RPMI8226 (cell line): ENCODE data around the gene CCDC102B.
"Not testable (repeated sequence)": the region's sequence is repeated elsewhere in the genome, so short reads cannot be mapped to it uniquely, and the experiment has no call there.

Experiments used
- DNase-seq: peaks from one replicate; pipeline ENCODE4 v3.0.0-alpha.2; 2015

Gene CCDC102B

GRCh38 chr18:68797871-68798270, at the start of gene CCDC102B:
Gene CCDC102B (plus strand): TSS chr18:68798080. CDS start chr18:68836764, 38,684 bp downstream.
- DNase-seq = no peak

DNA sequence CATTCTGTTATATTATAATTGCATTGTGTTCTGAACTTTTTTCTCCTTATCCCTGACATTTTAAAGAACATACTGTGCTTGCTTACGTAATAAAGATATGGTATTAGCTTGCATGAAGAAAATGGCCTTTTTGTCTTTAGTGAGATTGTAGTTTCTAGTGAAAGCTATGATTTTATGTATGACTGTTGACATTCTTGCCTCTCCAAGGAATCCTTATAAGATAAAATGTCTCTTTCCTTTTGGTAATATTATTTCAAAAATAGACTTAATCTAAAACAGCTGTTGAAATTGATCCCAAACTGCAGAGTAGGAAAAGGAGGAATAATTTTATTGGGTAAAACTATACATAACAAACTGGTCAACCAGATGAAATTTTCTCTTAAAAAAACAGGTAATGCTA, 40.8 kb upstream of the CCDC102B start:
- DNase-seq = no peak

GRCh38 chr18:68759308-68759707, 38.6 kb upstream of the CCDC102B start:
- DNase-seq = no peak

- no peak for DNase-seq
Measured at GRCh38 chr18:68763083-68763482, 34.8 kb upstream of the CCDC102B start.

GRCh38 chr18:68764016-68764415, 33.9 kb upstream of the CCDC102B start:
- no peak for DNase-seq

DNA sequence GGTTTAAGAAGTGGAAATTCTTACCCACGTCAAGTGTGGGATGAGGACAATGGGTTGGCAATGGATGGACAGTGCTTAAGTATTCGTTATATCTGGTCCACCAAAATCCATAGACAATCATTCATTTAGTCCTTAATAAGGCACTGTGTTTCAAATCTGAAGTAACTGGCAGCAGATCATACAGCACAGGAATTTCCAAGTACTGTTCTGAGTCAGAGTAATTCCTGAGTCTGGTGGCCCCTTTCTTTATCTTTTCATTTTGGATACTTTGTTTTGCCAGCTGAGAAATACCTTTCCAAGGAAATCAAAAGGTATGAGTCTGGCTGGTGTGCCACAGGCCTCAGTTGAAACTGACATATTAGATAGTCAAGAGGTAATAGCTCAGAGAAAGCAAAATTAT, 31.4 kb upstream of the CCDC102B start:
- DNase-seq = no peak

DNA sequence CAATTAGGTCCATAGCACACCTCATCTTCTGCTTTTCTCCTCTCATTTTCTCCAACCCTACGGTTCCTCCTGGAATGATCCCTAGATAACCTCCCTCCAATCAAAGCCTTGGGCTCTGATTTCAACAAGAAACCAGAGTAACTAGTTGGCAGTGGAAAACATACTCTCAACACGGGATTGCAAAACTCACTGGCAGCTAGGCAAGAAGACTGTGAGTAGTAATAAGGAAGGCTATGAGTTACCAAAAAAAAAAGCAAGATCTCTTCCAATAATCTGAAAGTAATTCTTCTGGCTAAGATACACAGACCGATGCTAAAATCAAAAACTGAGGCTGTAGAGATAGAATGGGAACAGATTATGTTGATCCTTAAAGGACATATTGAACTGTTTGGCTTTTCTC, 28.4 kb upstream of the CCDC102B start:
- DNase-seq = no peak

DNA sequence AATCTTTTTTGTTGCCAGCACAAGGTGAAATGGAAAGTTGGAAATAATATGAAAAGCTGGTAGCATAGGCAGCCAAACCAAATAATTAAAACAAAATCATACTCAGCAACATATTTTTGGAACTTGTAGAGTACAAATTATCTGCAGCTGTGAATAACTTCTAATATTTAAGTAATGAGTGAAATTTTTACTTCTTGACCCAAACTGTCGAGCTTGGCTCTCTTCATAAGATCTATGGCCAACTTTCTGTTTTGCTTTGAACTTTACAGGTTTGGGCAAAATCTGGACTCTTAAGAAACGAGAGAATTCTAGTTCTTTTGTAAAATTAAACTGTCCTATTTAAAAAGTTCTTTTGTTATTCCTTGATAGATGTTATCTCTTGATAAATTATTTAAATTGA, 25.6 kb upstream of the CCDC102B start:
- no peak for DNase-seq

- DNase-seq = no peak
Measured at GRCh38 chr18:68778280-68778886, 19.5 kb upstream of the CCDC102B start.

GRCh38 chr18:68779169-68779568, 18.7 kb upstream of the CCDC102B start:
- DNase-seq = no peak

DNA sequence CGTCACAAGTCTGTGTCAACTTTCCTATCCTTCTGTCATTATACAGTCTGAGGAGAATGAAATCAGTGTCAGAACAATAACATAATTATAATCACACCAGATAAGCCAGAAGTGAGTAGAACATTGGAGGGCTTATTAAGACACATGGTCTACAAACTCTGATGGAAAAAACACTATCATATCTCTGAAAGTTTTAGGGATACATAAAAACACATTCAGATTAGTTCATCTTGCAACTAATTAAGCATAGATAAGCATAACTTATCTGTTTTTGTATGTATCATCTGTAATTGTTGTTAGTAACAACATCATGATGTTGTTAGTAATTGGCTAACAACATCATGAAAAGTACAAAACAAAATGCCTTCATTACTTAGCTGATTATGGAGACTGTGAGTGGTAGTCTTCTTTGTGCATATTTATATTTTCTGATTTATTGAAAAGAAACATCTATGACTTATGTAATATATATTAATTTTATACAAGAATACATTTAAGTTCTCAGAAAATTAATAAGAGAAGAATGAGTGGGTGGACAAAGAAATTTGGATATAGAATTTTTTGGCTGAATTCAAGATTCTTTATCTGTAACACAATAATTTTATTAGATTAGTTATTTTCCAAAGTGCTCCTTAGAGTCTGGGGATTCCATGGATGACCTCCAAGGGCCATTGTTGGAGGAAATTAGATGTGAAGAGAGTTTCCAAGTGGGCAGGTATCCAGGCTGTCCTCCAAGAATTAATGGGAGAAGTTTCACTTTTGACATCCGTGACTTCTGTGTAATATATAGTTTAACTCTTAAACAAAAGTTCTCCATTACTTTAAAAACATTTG, 16.9 kb upstream of the CCDC102B start:
- no peak for DNase-seq

- no peak for DNase-seq
Measured at GRCh38 chr18:68783506-68783905, 14.4 kb upstream of the CCDC102B start.

DNA sequence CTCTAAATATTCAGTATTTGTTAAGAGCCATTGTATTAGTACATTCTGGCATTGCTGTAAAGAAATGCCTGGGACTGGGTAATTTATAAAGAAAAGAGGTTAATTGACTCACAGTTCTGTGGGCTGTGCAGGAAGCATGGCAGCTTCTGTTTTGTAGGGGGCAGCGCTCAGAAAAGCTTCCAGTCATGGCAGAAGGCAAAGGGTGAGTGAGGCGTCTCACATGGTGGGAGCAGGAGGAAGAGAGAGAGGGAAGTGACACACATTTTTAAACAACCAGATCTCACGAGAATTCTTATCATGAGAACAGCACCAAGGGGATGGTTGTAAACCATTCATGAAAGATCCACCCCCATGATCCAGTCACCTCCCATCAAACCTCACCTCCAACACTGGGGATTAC, 13.8 kb upstream of the CCDC102B start:
- no peak for DNase-seq

- DNase-seq = not testable (repeated sequence)
Measured at GRCh38 chr18:68790290-68790689, 7.6 kb upstream of the CCDC102B start.

DNA sequence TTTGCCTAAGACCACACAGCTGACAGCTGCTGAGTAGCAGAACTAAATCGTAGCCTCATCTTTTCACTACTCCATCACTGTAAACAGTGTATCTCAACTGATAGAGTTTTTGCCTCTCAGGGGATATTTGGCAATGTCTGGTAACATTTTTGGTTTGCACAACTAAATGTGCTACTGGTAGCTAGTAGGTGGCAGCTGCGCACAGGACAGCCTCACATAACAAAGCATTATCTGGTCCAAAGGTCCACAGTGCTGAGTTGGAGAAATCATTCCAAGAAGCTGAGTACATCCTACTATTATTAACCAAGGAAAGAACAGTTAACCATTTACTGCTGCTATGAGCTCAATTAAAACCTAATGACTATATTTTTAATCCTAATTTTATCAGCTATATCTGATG, 6.1 kb upstream of the CCDC102B start:
- DNase-seq = no peak

DNA sequence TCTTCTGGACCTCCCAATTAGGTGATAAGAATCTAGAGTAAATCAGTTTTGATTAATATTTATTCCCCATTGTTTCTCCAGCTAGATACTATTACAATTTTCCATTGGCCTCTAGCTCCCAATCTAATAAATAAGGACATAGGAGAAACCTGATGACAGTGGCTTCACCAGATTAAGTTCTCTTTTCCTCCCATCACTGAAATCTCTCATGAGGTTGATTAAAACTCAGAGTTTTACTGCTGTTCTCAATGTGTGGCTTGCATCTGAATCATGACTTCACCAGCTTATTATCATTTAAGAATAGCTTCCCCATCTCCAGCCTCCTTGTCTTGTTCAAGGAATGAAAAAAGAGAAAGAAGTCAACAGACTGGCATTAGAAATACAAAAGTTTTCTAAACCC, 3.9 kb upstream of the CCDC102B start:
- DNase-seq = no peak

DNA sequence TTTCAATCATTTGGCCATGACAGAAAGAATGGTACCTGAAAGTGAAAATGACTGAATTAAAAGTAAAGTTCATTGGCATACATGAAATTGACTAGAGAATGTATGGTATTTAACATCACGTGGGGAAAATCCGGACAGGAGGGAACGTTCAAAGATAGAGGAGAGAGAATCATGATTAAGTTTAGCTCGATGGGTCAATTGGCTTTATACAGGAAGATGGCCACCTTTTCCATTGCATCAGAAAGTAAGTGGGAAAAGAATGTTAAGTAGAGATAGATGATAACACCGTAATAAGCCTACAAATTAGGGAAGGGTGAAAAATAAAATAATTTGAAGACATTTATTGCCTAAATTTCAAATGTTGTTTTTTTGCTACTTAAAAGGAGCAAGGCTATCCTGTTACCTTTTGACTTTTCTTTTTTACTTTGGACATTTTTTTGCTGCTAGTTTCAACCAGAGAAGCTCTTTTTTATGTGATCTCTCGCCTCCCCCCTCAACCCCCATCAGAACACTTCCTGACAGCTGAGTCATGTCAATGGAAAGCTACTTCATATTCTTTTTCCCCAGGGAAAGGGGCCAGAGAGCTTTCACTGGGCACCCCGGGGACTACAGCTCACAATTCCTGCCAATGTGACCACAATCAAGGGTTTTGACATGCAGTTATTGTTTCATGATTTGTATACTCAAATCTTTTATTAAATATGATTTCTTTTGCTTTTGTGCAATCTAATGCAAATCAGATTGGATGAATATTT, 767 bp upstream of the CCDC102B start:
- DNase-seq = no peak

DNA sequence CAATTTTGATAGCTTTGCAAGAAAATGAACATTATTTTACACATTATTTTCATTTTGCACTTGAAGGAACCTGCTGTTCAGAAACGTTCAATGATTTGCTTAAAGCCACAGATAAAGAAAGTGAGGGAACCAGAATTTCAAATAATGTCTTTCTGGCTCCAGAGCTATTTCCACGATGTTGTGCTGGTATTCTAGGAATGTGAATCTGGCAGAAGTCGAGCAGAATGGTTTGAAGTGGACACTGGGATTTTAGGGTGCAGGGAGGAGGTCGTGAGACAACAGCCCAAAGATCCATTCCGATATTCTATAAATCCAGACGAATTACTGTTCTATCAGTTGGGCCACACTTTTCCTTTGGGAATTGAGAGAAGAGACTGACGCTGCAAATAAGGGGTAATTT, 2.2 kb downstream of the CCDC102B start:
- no peak for DNase-seq

GRCh38 chr18:68803356-68803755, 5.5 kb downstream of the CCDC102B start:
- DNase-seq = no peak

DNA sequence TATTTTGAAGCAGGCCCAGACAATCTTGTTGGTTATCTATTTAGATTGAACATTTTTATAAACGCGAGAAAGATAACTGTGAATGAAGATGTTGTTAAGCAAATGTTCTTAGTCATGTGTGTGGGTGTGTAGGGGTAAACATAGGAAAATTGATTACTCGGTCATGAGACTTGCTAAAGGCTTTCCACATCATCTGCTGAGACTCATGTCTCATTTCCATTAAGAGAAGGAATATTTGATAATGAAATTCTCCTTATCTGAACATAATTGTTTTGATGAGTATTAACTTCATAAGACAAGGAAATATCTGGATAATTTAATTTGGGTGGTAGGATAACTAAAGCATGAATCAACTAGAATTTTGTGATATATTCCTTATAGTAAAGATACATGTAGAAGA, 19.7 kb downstream of the CCDC102B start:
- DNase-seq = no peak

DNA sequence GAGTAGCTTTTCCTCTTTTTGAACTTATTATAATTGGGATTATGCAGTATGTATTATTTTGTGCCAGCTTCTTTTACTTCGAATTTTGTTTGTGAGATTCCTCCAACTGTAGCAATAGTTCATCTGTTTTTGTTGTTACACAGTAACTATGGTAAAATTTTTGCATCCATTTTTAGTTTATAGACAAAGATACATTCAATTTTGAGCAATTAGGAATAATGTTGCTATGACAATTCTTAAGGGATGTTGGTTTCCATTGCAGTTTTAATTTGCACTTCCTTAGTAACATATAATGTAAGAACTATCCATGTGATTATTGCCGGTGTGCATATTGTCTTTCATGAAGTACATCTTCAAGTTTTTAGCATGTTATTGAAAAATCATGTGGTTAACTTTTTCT, 20.7 kb downstream of the CCDC102B start:
- DNase-seq = no peak

DNA sequence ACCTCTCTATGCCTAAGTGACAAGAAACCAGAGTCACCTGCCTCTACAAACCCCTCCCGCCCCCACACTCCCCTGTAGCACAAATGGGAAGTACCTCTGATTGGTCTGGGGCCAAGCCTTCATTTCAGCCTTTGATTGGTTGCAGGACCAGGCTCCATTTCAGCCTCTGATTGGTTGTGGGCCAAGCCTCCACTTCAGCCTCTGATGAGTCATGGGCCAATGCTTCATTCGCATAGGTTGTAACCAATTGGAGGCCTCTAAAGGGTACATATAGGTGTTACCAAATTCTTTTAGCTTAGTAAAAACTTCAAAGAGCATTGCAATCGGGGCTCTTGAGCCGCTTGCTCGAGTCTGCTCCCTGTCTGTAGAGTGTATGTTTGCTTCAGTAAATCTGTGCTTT, 25.0 kb downstream of the CCDC102B start:
- no peak for DNase-seq

- DNase-seq = no peak
Measured at GRCh38 chr18:68826121-68826520, 28.2 kb downstream of the CCDC102B start.
